ENCODE results near the gene BTG3.

BTG3 gene

DNA sequence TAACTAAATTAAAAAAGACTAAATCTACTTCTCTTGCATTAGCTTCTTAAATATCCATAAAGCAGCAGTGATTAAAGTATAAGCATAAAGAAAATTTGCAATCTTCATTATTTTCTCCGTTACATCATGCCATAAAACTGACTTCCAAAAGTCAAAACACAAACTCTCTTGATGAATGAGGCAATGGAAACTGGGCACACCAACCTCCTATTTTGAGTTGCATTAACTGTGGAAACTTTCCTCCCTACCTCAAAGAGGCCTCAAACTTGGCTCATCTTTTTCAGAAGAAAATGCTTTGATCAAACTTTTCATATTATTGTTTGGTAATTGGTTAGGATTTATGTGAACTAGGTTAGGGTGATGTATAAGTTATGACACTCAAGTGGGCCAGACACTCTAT is 4.1 kb upstream of the BTG3 start:
- Histone ChIP-seq H3K27me3 (ENCODE audit: low read depth, low read length) (no peaks in the 10 kb centered on the region), H3K9ac (ENCODE audit: low read length) (no peak overlapping the region), H3K79me2 (ENCODE audit: low read length) (peaks cover 9% of the 10 kb centered on the region), H3K9me3 (ENCODE audit: insufficient read depth, low read length) (no peaks in the 10 kb centered on the region), H3K27ac (ENCODE audit: low read length) (no peak overlapping the region), H2AFZ (ENCODE audit: low read depth, low read length) (no peak overlapping the region), H3K4me2 (ENCODE audit: low read length) (no peak overlapping the region), H4K20me1 (ENCODE audit: insufficient read depth, low read length) (no peaks in the 10 kb centered on the region), H3K4me1 (ENCODE audit: low read length) (peaks cover 3% of the 10 kb centered on the region; the same call in 1 of the 2 replicates), H3K4me3 (ENCODE audit: low read length) (no peak overlapping the region), H3K36me3 (replicated peaks; ENCODE audit: low read depth, low read length) (no peaks in the 10 kb centered on the region)
- no peak for TF ChIP-seq EZH2phosphoT487 (IDR thresholded peaks at IDR 0.05; ENCODE audit: low read depth)
- TF ChIP-seq, protein P1, sequence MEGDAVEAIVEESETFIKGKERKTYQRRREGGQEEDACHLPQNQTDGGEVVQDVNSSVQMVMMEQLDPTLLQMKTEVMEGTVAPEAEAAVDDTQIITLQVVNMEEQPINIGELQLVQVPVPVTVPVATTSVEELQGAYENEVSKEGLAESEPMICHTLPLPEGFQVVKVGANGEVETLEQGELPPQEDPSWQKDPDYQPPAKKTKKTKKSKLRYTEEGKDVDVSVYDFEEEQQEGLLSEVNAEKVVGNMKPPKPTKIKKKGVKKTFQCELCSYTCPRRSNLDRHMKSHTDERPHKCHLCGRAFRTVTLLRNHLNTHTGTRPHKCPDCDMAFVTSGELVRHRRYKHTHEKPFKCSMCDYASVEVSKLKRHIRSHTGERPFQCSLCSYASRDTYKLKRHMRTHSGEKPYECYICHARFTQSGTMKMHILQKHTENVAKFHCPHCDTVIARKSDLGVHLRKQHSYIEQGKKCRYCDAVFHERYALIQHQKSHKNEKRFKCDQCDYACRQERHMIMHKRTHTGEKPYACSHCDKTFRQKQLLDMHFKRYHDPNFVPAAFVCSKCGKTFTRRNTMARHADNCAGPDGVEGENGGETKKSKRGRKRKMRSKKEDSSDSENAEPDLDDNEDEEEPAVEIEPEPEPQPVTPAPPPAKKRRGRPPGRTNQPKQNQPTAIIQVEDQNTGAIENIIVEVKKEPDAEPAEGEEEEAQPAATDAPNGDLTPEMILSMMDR (IDR thresholded peaks at IDR 0.05; ENCODE audit: low read depth, low read length): no peak

DNA sequence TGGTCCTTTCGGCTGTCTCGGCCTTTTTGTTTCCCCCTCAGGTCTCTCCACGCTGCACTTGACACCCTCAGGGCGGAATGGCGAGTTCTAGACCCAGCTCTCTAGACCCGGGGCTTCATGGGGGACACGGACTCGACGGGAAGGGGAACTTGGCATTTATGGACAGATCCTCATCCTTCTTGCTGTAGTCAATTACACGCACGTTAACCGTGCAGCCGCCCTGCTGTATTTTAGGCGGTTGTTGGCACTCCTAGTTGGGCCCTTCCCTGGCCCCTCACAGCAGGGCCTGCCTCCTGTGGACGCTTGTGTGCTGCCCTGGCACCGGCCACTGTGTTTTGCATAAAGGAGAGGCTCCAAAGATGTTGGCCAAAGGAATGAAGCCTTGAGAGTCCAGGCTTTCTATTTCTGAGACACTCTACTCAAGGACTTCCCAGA is 558 bp upstream of the BTG3 start:
- no peaks in the 10 kb centered on the region for H3K27me3 ChIP-seq (ENCODE audit: low read depth, low read length)
- TF ChIP-seq EZH2phosphoT487 (IDR thresholded peaks at IDR 0.05; ENCODE audit: low read depth): no peak
- TF ChIP-seq, protein P1 (IDR thresholded peaks at IDR 0.05; ENCODE audit: low read depth, low read length): no peak
- H3K4me3 ChIP-seq (ENCODE audit: low read length): peak overlapping the region; percentile 92
- peak overlapping the region; percentile 93 for H3K9ac ChIP-seq (ENCODE audit: low read length)
- H2AFZ ChIP-seq (ENCODE audit: low read depth, low read length): peak overlapping the region; percentile 92
- no peaks in the 10 kb centered on the region for H3K9me3 ChIP-seq (ENCODE audit: insufficient read depth, low read length)
- peaks cover 44% of the 10 kb centered on the region for H3K79me2 ChIP-seq (ENCODE audit: low read length)
- H3K4me2 ChIP-seq (ENCODE audit: low read length): peak overlapping the region; percentile 70
- no peak overlapping the region for H3K27ac ChIP-seq (ENCODE audit: low read length)
- H3K36me3 ChIP-seq (replicated peaks; ENCODE audit: low read depth, low read length): peaks cover 27% of the 10 kb centered on the region
- peaks cover 29% of the 10 kb centered on the region for H4K20me1 ChIP-seq (ENCODE audit: insufficient read depth, low read length)
- peaks cover 13% of the 10 kb centered on the region for H3K4me1 ChIP-seq (ENCODE audit: low read length)

DNA sequence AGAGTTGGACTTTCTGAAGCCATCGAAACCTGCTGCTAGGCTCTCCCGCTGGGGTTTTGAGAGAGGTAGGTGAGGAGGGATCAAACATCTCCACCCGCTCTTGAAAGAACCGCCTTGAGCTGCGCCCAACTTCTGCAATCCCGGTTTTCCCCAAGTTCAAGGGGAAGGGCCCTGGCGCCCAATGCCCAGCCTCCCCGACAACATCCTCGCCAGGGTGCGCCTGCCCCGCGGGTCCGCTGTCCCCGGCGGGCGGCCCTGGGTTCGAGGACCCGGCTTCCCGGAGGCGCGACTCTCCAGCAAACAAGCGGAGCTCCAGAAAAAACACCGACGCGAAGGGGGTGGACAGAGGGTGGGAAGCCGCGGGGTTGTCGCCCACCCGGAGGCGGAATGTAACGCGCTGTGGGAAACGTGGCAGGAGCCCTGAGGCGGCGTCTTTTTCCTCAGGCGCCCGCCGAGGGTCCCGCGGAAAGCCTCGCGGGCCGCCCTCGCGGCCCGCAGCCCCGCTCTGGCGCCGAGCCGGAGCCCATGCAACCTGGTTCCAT is 607 bp downstream of the BTG3 start:
- Histone ChIP-seq H3K27ac (ENCODE audit: low read length) (peak overlapping the region; percentile 69), H4K20me1 (ENCODE audit: insufficient read depth, low read length) (peaks cover 36% of the 10 kb centered on the region), H3K4me1 (ENCODE audit: low read length) (peaks cover 13% of the 10 kb centered on the region), H3K36me3 (replicated peaks; ENCODE audit: low read depth, low read length) (peaks cover 36% of the 10 kb centered on the region), H3K9me3 (ENCODE audit: insufficient read depth, low read length) (no peaks in the 10 kb centered on the region), H3K4me2 (ENCODE audit: low read length) (peak overlapping the region; percentile 79), H3K79me2 (ENCODE audit: low read length) (peaks cover 56% of the 10 kb centered on the region), H3K27me3 (ENCODE audit: low read depth, low read length) (no peaks in the 10 kb centered on the region), H3K4me3 (ENCODE audit: low read length) (peak overlapping the region; percentile 92), H3K9ac (ENCODE audit: low read length) (peak overlapping the region; percentile 93), H2AFZ (ENCODE audit: low read depth, low read length) (no peak overlapping the region; the same call in 1 of the 2 replicates)
- TF ChIP-seq, protein P1 (IDR thresholded peaks at IDR 0.05; ENCODE audit: low read depth, low read length): no peak
- TF ChIP-seq EZH2phosphoT487 (IDR thresholded peaks at IDR 0.05; ENCODE audit: low read depth): no peak

DNA sequence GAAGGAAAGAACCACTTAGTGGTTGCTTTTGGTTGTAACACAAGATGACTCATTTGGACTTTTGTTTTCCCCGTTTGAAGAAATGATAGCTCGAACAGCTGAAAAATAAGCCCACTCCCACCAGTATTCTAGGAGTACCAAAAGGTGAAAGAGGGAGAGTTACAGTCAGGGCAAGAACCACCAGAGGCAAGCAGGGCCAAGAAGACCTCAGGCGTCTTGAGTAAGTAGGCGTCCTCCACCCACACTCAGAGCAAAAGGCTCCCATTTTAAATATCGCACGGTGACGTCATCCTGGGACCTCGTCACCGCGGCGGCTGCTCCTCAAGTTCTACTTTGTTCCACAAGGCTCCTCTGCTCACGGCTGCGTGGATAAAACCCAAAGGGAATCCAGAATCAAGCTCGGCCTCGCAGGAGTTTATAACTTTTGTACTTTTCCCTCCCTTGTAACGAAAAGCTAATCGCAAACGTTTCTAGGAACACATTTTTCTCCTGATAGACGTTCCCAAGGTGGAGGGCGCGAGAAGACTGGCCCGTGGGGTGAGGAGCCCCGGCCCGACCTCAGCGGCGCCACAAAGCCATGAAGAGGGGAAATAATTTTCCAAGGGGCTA is 1.2 kb downstream of the BTG3 start:
- Histone ChIP-seq H2AFZ (ENCODE audit: low read depth, low read length) (no peak overlapping the region), H3K9ac (ENCODE audit: low read length) (peak overlapping the region; percentile 93), H3K27me3 (ENCODE audit: low read depth, low read length) (no peaks in the 10 kb centered on the region), H3K4me3 (ENCODE audit: low read length) (peak overlapping the region; percentile 92), H3K36me3 (replicated peaks; ENCODE audit: low read depth, low read length) (peaks cover 36% of the 10 kb centered on the region), H4K20me1 (ENCODE audit: insufficient read depth, low read length) (peaks cover 36% of the 10 kb centered on the region), H3K4me2 (ENCODE audit: low read length) (peak overlapping the region; percentile 79), H3K4me1 (ENCODE audit: low read length) (peaks cover 13% of the 10 kb centered on the region), H3K79me2 (ENCODE audit: low read length) (peaks cover 62% of the 10 kb centered on the region), H3K9me3 (ENCODE audit: insufficient read depth, low read length) (no peaks in the 10 kb centered on the region), H3K27ac (ENCODE audit: low read length) (peak overlapping the region; percentile 69)
- no peak for TF ChIP-seq EZH2phosphoT487 (IDR thresholded peaks at IDR 0.05; ENCODE audit: low read depth)
- TF ChIP-seq, protein P1 (IDR thresholded peaks at IDR 0.05; ENCODE audit: low read depth, low read length): no peak

All from OCI-LY3 (cell line).